A549 treated with ZK216348 at 1 μM for 4 hours (cell line): Measurements from ENCODE around the gene LRRC39. TPM values are rescaled to one million over a fixed set of nuclear protein-coding genes. Genes with fewer than 3 reads are reported as not detected.

Source experiments
- total RNA-seq: library from RNA; stranded (reverse); fragments of 200-300 nt; extraction: Qiagen RNA extraction; gene quantifications from 5 replicates; pipeline ENCODE4 v1.2.3, GENCODE V29; 2022; ENCODE audit warnings: low read depth

The LRRC39 gene
- 0.11 to 0.23 TPM (median 0.20 TPM) in 3 of 5 replicates, not detected in the others for total RNA-seq

GRCh38 chr1:100178091-100178490 is at the start of gene LRRC39:
TSS of gene LRRC39 (minus strand) at chr1:100178256. CDS start at chr1:100168516, 9,740 bp downstream.

DNA sequence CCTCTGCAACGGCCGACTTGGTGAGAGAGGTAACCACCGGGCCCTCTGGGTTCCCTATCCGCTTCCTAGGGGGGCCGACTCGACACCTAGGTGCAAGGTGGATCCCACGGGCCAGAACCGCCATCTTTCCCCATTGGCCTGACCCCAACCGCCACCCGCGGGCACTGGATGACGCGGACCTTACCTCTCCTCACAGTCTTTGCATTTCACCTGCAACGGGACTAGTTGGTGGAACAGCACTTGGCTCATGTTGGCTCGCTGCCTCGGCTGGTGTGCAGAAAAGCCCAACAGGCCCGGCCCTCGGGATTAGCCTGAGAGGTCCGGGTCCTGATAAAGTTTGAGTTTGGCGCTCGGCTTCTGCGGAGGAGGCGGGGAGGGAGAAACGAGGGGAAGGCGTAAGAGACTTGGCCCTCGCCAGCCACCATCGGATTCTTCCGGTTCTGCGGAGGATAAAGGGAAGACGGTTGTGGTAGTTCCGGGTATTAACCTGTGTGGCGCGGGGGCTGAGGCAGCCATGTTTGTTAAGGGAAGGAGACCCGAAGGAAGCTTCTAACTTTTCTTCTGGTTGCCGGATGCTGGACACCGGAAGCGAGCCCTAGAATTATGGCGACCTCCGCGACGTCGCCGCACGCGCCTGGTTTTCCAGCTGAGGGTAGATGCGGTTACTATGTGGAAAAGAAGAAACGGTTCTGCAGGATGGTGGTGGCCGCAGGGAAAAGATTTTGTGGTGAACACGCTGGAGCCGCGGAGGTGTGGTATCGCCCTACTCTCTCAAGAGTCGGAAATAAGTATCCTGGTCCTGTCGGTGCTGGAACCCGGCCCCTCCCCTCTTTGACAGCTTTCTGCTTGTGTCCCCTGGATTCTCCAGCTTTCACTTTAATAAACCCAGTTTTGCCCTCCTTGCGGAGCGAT is 45.2 kb downstream of the LRRC39 start, which contains the start of the genes SASS6 and TRMT13:
TSS of gene SASS6 (minus strand) at position 365 of the 912 bp plus-strand sequence. CDS start at position 249, 116 bp downstream.
TSS of gene TRMT13 (plus strand) at position 598 of the 912 bp plus-strand sequence. CDS start at position 604, 6 bp downstream.

Other genes with a start within 250 kb of the LRRC39 start
- gene SLC35A3, start 208.3 kb downstream of the LRRC39 start, total RNA-seq = 2.4 to 10.3 TPM (median 8.8 TPM) in 5 replicates
- 2.3 to 4.9 TPM (median 4.0 TPM) in 5 replicates for gene SASS6, start 45.3 kb downstream of the LRRC39 start, total RNA-seq
- 3.5 to 8.9 TPM (median 6.3 TPM) in 5 replicates for gene TRMT13, start 45.1 kb downstream of the LRRC39 start, total RNA-seq
- gene DBT, start 71.6 kb upstream of the LRRC39 start, total RNA-seq = 2.3 to 4.6 TPM (median 3.8 TPM) in 5 replicates
- 21.1 to 25.9 TPM (median 22.8 TPM) in 5 replicates for gene RTCA, start 88.0 kb upstream of the LRRC39 start, total RNA-seq
- gene CDC14A, start 174.2 kb upstream of the LRRC39 start, total RNA-seq = 2.1 to 3.1 TPM (median 2.6 TPM) in 5 replicates